GM18867 (cell line): ENCODE results near the gene SCAMP2.

ENCODE experiments used
- ATAC-seq: cut with Tn5 transposase; IDR thresholded peaks from one replicate; pipeline ENCODE4 v1.9.1; 2021; ENCODE audit warnings: mild to moderate bottlenecking, moderate library complexity; ENCODE audit not compliant: unreplicated experiment

Gene SCAMP2

GRCh38 chr15:74821790-74822158, 51.4 kb downstream of the SCAMP2 start:
- no peak for ATAC-seq

DNA sequence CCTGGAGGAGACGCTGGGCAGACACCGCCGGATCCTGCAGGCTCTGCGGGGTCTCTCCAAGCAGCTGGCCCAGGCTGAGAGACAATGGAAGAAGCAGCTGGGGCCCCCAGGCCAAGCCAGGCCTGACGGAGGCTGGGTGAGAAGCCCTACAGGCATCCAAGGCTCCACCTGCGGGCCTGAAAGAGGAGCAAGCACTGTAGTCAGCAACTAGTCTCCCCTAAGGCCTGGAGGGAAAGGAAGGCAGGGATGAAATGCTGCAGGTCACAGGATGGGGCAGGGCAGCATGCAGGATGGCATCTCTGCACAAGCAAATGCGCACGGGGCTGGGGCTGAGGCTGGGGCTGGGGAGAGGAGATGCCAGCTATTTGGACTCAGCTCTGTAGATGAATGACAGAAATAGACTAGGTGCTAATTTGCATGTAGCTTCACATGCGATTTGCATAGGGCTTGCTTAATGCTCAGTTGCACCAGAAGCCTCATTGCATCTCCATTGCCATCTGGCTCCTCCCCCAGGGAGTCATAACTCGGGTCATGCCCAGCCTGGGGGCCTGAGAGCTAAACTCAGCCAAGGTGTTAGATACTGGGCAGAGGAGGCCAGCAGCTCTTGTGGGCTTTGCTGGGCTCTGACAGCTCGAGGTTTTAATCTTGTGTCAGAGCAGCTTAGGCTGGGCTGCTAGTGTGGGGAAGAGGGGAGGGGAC, 51.9 kb downstream of the SCAMP2 start:
- peak; percentile 78 for ATAC-seq

DNA sequence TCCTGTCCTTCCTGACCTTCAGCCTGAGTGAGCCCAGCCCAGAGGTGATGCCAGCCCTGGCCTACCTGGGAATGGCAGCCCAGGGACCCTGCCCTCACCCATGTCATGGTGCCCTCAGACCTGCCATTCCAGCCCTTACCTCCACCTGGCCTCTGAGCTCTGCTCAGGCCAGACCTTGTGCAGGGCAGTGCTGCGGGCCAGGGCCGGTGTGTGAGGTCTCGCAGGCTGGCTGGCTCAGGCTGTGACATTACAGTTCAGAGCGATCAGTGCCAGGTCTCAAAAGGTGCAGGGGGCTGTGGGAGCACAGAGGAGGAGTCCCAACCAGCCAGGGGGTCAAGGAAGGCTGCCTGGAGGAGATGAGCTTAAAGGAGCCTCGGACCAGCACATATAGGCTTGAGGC, 53.1 kb downstream of the SCAMP2 start:
- no peak for ATAC-seq

DNA sequence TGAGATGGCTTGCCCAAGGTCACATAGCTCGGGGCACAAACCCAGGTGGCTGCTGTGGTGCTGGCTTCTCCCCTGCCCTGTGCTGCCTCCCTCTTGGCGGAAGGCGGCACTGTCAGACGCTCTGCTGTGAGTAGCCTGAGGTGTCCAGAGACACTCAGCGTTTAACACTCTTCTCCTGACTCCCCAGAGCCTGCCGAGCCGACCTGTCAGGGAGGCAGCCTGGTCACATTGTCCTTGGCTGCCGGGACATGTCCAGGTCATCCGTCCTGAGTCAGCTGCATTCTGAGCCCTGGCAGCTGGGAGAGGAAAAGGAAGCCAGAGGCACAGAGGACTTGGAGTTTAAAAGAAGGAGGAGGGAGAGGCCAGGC, 55.8 kb downstream of the SCAMP2 start:
- ATAC-seq: no peak

DNA sequence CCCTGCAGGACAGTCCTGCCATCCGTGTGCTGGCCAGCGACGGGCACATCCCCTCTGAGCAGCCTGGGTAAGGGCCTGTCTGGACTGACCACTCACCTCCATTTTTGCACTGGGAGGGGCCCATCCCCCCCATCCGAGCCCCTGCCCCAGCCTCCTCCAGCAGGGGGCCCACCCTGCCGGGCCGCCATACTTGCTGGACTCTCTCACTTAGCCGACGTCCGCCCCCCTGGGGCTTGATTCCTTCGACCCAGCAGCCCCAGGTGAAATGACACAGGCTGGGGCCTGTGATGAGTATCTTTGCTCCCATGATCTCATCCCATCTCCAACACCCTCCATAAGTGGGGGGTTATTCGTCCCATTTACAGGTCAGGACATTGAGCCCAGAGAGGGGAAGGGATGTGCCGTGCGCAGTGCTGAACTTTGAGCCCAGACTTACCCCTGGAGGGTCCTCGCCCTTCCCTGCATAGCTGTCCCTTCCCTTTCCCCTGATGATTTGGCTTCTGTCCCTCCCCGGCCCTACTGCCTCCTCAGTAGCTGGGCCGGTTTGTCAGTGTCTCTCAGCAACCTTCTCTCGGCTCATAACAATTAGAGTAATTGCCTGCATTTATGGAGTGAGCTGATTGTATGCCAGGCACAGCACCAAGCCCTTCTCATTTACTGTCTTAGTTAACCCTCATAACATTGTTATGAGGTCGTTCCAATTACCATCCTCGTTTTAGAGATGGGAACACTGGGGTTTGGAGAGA, 56.4 kb downstream of the SCAMP2 start:
- no peak for ATAC-seq

- no peak for ATAC-seq
Observed at GRCh38 chr15:74815961-74816360, 57.2 kb downstream of the SCAMP2 start.

DNA sequence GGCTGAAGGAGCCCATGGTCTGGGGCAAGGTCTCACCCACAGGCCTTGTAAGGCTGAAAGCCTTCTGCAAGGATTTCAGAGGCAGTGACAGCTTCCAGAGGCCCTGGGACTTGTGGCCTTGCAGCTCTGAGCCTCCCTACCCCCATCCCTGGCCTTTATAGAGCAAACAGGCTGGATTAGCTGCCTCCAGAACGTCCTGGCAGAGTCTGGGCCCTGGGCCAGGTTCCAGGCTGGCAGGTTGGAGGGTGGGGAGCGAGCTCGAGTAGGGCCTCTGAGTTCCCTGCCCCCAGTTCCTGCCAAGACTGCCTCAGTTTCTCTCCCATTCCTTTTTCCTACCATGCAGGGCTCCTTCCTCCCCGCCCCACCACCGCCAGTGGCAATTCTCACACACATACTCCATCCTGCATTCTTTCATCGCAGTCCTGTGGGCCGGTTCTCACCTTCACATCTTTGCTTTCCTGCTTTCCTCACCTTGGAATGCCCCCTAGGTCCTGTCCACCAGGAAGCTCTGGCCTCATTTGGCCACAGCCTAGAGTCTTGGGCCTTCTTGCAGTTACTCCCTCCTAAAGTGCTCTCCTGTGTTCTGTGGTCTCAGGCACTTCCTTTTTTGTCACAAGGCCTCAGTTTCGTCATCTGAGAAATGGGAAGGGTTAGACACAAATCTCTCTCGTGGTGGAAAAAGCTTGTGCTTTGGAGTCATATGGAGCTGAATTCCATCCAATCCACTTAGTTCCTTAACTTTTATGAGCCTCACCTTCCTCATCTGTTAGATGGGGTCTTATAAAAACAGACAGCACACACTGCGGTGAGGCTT, 57.8 kb downstream of the SCAMP2 start:
- no peak for ATAC-seq

DNA sequence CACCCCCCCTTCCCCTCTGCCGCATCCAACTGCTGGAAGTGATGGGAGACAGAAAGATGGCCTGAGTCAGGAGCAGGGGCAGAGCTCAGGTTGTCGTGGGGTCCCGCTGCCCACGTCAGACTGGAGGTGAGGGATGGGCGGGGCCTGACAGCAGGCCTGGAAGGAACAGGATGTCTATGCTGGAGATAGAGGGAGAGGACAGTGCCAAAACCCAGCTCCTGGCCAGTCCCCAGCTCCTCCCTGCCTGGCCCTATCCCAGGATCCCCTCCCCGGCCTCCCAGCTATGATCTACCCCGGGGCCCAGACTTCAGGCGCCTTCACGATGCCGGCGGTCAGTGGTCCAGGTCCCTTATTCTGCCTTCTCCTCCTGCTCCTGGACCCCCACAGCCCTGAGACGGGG, 60.6 kb downstream of the SCAMP2 start, which contains the start of gene LMAN1L:
TSS of gene LMAN1L (plus strand) at position 303 of the 400 bp plus-strand sequence. CDS start at position 323, 20 bp downstream.
- ATAC-seq: no peak

GRCh38 chr15:74809956-74810355, 63.2 kb downstream of the SCAMP2 start:
- no peak for ATAC-seq

DNA sequence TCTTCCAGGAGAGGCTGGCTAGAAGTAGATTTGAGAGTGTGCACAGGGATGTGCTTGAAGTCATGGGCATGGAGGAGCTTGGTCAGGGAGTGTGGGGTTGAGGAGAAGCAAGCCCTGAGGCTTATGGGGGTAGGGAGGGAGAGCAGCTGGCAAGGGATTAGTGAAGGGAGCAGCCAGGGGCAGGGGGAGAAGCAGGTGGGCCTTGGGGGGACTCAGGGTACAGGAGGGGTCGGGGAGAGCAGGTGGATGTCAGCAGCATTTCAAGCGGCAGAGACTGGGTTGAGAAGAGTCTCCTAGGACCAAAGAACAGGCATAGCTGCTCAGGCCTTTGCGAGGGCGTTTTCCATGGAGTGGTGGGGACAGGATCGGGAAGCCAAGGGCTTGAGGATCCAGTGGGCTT, 63.9 kb downstream of the SCAMP2 start:
- no peak for ATAC-seq

DNA sequence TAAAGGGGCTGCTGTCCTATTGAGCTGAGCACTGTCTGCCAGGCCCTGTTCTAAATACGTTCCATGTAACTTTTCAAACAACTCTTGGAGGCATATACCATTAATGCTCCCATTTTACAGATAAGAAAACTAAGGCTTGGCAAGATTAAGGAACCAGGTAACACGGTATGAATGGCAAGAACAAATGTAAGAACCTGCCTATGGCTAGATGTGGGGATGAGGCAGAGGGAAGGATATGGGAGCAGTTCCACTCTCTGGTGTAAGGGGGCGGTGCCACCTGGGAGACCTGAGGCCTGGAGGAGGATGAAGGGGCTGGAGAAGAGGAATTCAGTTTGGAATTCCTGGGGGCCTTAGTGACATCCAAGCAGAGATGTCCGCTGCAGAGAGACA, 64.3 kb downstream of the SCAMP2 start:
- ATAC-seq: no peak

GRCh38 chr15:74808078-74808839, 64.9 kb downstream of the SCAMP2 start:
- ATAC-seq: no peak

GRCh38 chr15:74807282-74807681, 65.9 kb downstream of the SCAMP2 start:
- no peak for ATAC-seq

DNA sequence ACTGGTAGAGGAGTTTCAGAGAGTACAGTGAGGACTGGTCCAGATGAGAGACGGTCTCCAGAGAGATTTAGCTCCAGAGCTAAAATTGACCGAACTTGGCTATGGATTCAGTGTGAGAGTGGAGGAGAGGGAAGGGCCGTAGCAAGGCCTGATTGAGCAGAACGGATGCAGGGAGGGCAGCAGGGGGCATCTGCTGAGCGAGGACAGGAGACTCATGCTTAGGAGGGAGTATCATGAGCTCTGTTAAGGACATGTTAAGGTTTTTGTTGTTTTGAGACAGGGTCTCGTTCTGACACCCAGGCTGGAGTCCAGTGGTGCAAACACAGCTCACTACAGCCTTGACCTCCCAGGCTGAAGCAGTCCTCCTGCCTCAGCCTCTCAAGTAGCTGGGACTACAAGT, 68.2 kb downstream of the SCAMP2 start:
- no peak for ATAC-seq

DNA sequence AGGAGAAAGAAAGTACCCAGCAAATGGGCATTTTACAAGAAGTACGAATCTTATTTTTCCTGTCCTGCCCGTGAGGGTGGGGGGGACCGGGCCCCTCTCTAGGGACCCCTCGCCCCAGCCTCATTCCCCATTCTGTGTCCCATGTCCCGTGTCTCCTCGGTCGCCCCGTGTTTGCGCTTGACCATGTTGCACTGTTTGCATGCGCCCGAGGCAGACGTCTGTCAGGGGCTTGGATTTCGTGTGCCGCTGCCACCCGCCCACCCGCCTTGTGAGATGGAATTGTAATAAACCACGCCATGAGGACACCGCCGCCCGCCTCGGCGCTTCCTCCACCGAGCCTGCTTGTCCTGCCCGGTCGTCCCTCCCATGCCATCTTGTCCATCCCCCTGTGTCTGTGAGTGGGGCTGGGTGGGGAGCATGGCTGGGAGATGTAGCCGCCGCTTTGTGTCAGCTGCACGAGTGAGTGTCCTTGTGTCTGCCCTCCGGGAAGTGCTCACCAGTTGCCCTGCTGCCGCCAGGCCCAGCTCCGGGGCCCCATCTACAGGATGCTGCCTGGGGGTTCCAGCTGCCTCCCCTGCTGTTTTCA, 70.2 kb downstream of the SCAMP2 start:
- no peak for ATAC-seq

DNA sequence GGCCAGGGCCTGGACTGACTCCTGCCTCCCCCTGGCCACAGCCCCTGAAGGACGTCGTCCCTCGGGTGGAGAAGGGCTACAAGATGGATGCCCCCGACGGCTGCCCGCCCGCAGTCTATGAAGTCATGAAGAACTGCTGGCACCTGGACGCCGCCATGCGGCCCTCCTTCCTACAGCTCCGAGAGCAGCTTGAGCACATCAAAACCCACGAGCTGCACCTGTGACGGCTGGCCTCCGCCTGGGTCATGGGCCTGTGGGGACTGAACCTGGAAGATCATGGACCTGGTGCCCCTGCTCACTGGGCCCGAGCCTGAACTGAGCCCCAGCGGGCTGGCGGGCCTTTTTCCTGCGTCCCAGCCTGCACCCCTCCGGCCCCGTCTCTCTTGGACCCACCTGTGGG, 70.9 kb downstream of the SCAMP2 start:
- no peak for ATAC-seq

- ATAC-seq: no peak
Observed at GRCh38 chr15:74801311-74801997, 71.7 kb downstream of the SCAMP2 start.

DNA sequence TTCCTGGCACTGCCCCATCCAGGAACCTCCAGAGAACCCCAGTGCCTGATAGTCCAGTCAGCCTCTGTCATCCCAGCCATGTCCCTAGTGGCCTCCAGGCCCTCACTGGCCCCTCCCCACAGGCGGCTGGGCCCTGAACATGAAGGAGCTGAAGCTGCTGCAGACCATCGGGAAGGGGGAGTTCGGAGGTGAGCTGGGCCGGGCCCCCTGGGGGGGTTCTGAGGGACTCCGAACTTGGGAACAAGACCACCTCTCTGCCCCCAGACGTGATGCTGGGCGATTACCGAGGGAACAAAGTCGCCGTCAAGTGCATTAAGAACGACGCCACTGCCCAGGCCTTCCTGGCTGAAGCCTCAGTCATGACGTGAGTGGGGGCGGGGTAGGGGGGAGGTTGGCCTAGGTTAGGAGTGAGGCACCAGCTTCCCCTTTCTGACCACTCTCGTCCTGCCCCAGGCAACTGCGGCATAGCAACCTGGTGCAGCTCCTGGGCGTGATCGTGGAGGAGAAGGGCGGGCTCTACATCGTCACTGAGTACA, 72.5 kb downstream of the SCAMP2 start:
- ATAC-seq: no peak

DNA sequence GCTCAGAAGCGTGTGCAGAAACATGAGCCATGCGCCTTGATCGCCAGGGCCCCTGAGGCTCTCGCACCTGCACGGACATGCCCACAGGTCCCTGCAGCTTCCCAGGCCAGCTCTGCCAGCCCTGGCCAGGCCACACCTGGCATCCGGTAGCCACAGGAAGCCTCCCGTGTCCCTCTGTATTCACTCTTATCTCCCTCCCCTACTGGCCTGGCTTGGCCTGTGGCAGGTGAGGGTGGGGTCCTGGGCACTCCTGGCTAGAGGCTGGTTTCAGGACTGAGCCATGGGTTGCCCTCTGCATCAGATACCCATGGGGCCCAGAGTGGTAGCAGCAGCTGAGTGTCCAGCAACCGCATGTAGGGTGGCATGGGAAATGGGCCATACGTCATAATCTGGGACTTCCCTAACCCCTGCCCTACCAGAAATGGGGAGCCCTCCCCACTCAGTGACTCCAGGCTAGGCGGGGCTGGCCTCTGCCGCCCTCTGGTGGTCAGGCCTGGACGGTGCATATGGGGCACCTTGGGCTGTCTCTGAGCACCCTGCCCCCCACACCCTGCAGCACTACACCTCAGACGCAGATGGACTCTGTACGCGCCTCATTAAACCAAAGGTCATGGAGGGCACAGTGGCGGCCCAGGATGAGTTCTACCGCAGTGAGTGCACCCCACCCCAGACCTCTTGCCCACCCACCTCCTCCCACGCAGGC, 73.2 kb downstream of the SCAMP2 start:
- ATAC-seq: peak; percentile 57
